Measurements from ENCODE around the gene KIRREL1.

Gene KIRREL1

DNA sequence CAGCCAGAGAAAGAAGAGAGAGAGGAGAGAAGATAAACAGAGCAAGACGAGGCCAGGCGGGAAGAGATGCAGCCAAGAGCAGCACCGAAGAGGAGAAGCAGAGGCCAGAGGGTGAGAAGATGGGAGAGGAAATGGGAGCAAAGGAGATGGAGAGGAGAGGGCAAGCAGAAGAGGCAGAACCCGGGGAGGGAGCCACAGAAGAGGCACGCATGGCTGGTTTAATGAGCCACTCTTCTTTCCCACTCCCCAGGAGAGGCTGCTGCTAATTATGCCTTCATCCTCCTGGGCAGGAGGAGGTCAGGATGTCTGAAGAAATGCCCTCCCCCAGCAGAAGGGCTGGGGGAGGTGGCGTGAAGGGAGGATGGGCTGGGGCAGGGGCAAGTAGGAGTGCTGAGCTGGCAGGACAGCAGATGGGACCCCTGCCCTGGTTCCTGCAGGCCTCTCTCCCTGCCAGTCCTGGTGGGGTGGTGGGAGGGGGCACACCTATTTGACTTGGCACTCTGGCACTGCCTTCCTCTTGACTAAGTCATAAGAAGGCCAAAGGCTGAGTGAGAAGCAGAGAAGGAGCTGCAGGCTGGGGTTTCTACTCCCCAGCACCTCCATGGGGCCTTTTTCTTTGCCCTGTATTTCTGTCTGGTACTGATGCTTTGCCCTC, 32.3 kb downstream of the KIRREL1 start:
- DNase-seq (ENCODE audit: low read depth): no peak
- H3K4me3 ChIP-seq (ENCODE audit: low read length): no peak overlapping the region
- TF ChIP-seq, protein P1, sequence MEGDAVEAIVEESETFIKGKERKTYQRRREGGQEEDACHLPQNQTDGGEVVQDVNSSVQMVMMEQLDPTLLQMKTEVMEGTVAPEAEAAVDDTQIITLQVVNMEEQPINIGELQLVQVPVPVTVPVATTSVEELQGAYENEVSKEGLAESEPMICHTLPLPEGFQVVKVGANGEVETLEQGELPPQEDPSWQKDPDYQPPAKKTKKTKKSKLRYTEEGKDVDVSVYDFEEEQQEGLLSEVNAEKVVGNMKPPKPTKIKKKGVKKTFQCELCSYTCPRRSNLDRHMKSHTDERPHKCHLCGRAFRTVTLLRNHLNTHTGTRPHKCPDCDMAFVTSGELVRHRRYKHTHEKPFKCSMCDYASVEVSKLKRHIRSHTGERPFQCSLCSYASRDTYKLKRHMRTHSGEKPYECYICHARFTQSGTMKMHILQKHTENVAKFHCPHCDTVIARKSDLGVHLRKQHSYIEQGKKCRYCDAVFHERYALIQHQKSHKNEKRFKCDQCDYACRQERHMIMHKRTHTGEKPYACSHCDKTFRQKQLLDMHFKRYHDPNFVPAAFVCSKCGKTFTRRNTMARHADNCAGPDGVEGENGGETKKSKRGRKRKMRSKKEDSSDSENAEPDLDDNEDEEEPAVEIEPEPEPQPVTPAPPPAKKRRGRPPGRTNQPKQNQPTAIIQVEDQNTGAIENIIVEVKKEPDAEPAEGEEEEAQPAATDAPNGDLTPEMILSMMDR (IDR thresholded peaks at IDR 0.05; ENCODE audit: insufficient read depth, low read depth, low read length, missing control alignments): no peak

DNA sequence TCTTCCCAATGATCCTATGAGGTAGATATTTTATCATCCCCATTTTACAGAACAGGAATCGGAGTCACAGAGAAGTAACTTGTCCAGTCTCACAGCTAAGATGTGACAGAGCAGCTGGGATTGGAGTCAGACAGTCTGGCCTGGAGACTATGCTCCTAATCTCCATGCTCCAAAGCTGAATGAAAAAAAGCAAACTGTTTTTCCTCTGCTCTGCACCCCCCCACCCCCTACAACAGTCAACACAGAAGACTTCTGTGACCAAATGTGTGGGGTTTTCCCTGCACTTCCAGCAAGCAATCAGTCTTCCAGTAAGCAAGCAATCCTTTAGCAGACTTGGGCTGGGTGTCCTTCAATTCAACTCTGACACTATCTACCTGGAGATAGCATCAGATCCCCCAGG, 33.2 kb downstream of the KIRREL1 start:
- TF ChIP-seq, protein P1 (IDR thresholded peaks at IDR 0.05; ENCODE audit: insufficient read depth, low read depth, low read length, missing control alignments): no peak
- no peak overlapping the region for H3K4me3 ChIP-seq (ENCODE audit: low read length)
- DNase-seq (ENCODE audit: low read depth): no peak

DNA sequence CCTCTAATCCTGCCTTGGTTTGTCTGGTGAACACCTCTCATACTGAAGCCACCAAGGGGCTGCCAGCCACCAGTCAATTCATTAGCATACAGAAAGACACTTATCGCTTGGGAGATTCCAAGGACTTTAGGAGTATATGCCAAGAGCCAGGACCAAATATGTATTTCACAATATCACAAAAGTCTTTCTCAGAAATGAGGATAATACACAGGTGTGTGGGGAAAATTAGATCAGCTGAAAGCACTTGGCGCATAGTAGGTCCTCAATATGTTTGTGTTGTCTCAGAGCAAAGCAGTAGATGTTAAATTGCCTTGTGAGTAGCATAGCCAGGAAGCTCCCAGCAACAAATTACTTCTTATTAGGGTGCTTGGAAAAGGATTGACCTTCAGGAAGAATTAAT, 34.1 kb downstream of the KIRREL1 start:
- no peak for DNase-seq (ENCODE audit: low read depth)
- no peak overlapping the region for H3K4me3 ChIP-seq (ENCODE audit: low read length)
- TF ChIP-seq, protein P1 (IDR thresholded peaks at IDR 0.05; ENCODE audit: insufficient read depth, low read depth, low read length, missing control alignments): no peak

DNA sequence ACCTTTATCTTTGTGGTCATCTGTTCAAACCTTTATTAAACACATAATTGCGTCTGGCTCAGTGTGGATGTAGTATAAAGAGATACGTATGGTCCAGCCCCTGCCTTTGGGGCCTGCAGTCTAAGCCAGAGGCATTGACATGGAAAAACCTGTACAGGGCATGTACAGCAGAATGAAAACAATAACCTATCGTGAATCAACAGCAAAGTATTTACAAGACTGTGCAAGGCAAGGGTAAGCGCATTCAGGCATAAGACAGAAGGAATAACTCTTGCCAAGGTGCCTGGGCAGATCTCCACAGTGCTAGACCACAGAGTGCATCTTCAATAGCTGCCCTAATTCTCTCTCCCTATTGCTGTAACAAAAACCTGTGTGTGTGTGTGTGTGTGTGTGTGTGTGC, 35.5 kb downstream of the KIRREL1 start:
- TF ChIP-seq, protein P1 (IDR thresholded peaks at IDR 0.05; ENCODE audit: insufficient read depth, low read depth, low read length, missing control alignments): no peak

DNA sequence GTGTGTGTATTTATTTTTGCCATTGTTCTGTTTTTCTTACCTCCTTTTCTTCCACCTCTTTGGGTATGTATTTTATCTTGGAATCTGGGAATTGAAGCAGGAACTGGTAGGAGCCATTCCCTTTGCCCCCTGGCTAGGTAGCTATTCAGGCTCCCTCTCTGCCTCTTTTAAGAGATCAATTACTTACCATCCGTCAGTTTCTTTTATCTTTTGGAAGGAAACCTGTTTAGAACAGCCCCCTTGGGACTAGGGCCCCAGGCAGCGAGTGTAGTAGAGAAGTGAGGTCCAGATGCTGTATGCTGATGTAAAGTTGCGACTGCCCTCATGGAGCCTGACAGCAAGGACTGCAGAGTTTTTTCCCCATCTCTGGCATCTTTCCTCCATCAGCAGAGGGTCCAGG, 41.6 kb downstream of the KIRREL1 start:
- TF ChIP-seq, protein P1 (IDR thresholded peaks at IDR 0.05; ENCODE audit: insufficient read depth, low read depth, low read length, missing control alignments): no peak

More for the DNA sequence above, 35.5 kb downstream of the KIRREL1 start:
- no peak overlapping the region for H3K4me3 ChIP-seq (ENCODE audit: low read length)
- DNase-seq (ENCODE audit: low read depth): peak; percentile 88

DNA sequence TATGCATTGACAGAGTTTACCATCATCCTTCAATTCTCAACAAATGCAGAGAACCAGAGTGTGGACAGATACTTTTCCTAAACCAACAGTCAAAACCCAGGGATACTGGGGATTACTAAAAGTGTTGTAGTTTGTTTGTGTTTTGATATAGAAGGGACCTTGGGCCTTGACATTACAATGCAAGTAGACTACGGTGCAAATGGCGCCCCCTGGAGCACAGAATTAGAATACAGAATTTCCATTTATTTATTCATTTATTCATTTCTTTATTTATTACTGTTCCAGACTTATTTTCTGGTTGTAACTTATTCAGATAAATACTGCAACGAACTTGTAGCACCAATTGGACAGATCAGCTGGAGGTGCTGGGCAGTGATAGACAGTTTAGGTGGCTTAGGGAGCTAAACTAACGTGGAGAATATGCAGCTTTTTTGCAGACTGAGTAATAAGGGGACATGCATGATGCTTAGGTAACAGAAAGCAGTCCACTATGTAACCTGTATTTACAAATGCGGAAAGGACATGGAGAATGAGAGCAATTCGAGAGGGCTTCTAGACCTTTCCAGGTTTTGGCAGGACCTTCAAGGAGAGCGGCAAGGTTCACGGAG, 42.6 kb downstream of the KIRREL1 start:
- DNase-seq (ENCODE audit: low read depth): peak; percentile 70
- H3K4me3 ChIP-seq (ENCODE audit: low read length): no peak overlapping the region
- TF ChIP-seq, protein P1 (IDR thresholded peaks at IDR 0.05; ENCODE audit: insufficient read depth, low read depth, low read length, missing control alignments): peak; percentile 71

More for the DNA sequence above, 41.6 kb downstream of the KIRREL1 start:
- no peak overlapping the region for H3K4me3 ChIP-seq (ENCODE audit: low read length)
- DNase-seq (ENCODE audit: low read depth): no peak
